ENCODE results near the gene TMEM239. TPM values are rescaled to one million over a fixed set of nuclear protein-coding genes. Genes with fewer than 3 reads are reported as not detected.
A peak's percentile ranks its signal among the peaks of the same experiment; 100 is the strongest.
"Not testable (repeated sequence)": the region's sequence is repeated elsewhere in the genome, so short reads cannot be mapped to it uniquely, and the experiment has no call there.

Gene TMEM239
- not detected for total RNA-seq
- long read RNA-seq = 0 reads

- intact Hi-C loops (cut with DNase I) = no loop called here
- peak; percentile 73 for DNase-seq (ENCODE audit: low spot score)
These were observed at the start of gene TMEM239 for GRCh38 chr20:2816030-2816582. TMEM239 (plus strand) TSS chr20:2816364; CDS start chr20:2816555, 191 bp downstream.

- intact Hi-C loops (cut with DNase I) = no loop called here
- DNase-seq (ENCODE audit: low spot score) = no peak
These were observed 48.2 kb upstream of the TMEM239 start for GRCh38 chr20:2767768-2768631.

GRCh38 chr20:2768632-2769015 lies 47.5 kb upstream of the TMEM239 start:
- DNase-seq (ENCODE audit: low spot score) = no peak
- intact Hi-C loops (cut with DNase I) = no loop called here

GRCh38 chr20:2770091-2770490 lies 46.1 kb upstream of the TMEM239 start:
- intact Hi-C loops (cut with DNase I); DNase-seq (ENCODE audit: low spot score): not testable (repeated sequence)

GRCh38 chr20:2771631-2772080 lies 44.5 kb upstream of the TMEM239 start:
- DNase-seq (ENCODE audit: low spot score) = no peak
- intact Hi-C loops (cut with DNase I) = no loop called here

- intact Hi-C loops (cut with DNase I) = no loop called here
- DNase-seq (ENCODE audit: low spot score) = no peak
These were observed 42.4 kb upstream of the TMEM239 start for GRCh38 chr20:2773812-2774211.

GRCh38 chr20:2775139-2775538 lies 41.0 kb upstream of the TMEM239 start:
- intact Hi-C loops (cut with DNase I) = no loop called here
- DNase-seq (ENCODE audit: low spot score) = no peak

GRCh38 chr20:2778602-2779321 lies 37.4 kb upstream of the TMEM239 start:
- DNase-seq (ENCODE audit: low spot score) = no peak
- intact Hi-C loops (cut with DNase I) = no loop called here

- DNase-seq (ENCODE audit: low spot score) = no peak
- intact Hi-C loops (cut with DNase I) = no loop called here
These were observed 35.2 kb upstream of the TMEM239 start for GRCh38 chr20:2780948-2781347.

GRCh38 chr20:2783908-2784566 lies 32.1 kb upstream of the TMEM239 start:
- intact Hi-C loops (cut with DNase I) = no loop called here
- DNase-seq (ENCODE audit: low spot score) = no peak

- intact Hi-C loops (cut with DNase I) = no loop called here
- no peak for DNase-seq (ENCODE audit: low spot score)
These were observed 22.7 kb upstream of the TMEM239 start for GRCh38 chr20:2793471-2793870.

- DNase-seq (ENCODE audit: low spot score) = no peak
- intact Hi-C loops (cut with DNase I) = no loop called here
These were observed 21.9 kb upstream of the TMEM239 start for GRCh38 chr20:2794202-2794748.

- intact Hi-C loops (cut with DNase I) = no loop called here
These were observed 21.2 kb upstream of the TMEM239 start for GRCh38 chr20:2794866-2795447.

GRCh38 chr20:2795451-2795850 lies 20.7 kb upstream of the TMEM239 start:
- intact Hi-C loops (cut with DNase I) = no loop called here
- DNase-seq (ENCODE audit: low spot score) = no peak

More at GRCh38 chr20:2794866-2795447, 21.2 kb upstream of the TMEM239 start:
- no peak for DNase-seq (ENCODE audit: low spot score)

- no peak for DNase-seq (ENCODE audit: low spot score)
- intact Hi-C loops (cut with DNase I) = no loop called here
These were observed 20.0 kb upstream of the TMEM239 start for GRCh38 chr20:2796011-2796660.

GRCh38 chr20:2797136-2797983 lies 18.8 kb upstream of the TMEM239 start:
- intact Hi-C loops (cut with DNase I) = no loop called here
- DNase-seq (ENCODE audit: low spot score) = no peak

GRCh38 chr20:2798095-2798805 lies 17.9 kb upstream of the TMEM239 start:
- no peak for DNase-seq (ENCODE audit: low spot score)

More at GRCh38 chr20:2798095-2798805, 17.9 kb upstream of the TMEM239 start:
- intact Hi-C loops (cut with DNase I) = no loop called here
